Endothelial cell of umbilical vein (primary cell): ENCODE data around the gene UPF2. TPM values are rescaled to one million over a fixed set of nuclear protein-coding genes. Genes with fewer than 3 reads are reported as not detected.

Source experiments
- BruUV-seq: library from RNA; stranded (reverse); fragments of 400-500 nt; replicated peaks from 2 replicates; lab custom pipeline; 2021; lab: Mats Ljungman, UMichigan
- CTCF ChIA-PET: fragments of 300-600, 350-600 bp; sonication (Branson Sonifier 250); formaldehyde crosslinking; loops from one replicate; lab custom pipeline; 2021; ENCODE audit warnings: antibody characterized with exemption, inconsistent platforms; lab: Charles Lee
- POLR2A ChIA-PET: fragments of 300-600, 350-600 bp; sonication (Branson Sonifier 250); formaldehyde crosslinking; loops from one replicate; lab custom pipeline; 2021; ENCODE audit warnings: antibody characterized with exemption, inconsistent platforms; lab: Charles Lee
- DNase-seq: peaks from one replicate; pipeline ENCODE4 v3.0.0-alpha.2; 2011; ENCODE audit warnings: low read depth, low spot score
- FAIRE-seq: peaks from 2 replicates; lab custom pipeline; 2011; peaks lifted over from hg19 to GRCh38; lab: Jason Lieb, UNC
- H2AFZ ChIP-seq: 2 replicates; pipeline ENCODE4 v1.6.0; 2012; ENCODE audit warnings: low read depth, low read length, control low read depth, inconsistent platforms
- H3K27ac ChIP-seq: 2 replicates; pipeline ENCODE4 v1.5.1; 2011; ENCODE audit warnings: low read depth, mild to moderate bottlenecking, control low read depth, low read length, moderate library complexity; ENCODE audit not compliant: insufficient read depth
- H3K27me3 ChIP-seq, 2 experiments: 2 replicates each; pipeline versions ENCODE4 v1.6.0 to v1.6.1; 2011; ENCODE audit warnings: low read length in 2 of 2, mixed read lengths in 1 of 2; ENCODE audit not compliant: control insufficient read depth in 2 of 2, insufficient read depth in 2 of 2
- H3K36me3 ChIP-seq, 2 experiments: 2 replicates in 1 of 2; 3 replicates in 1 of 2; pipeline ENCODE4 v1.5.1; 2011; ENCODE audit warnings: low read length in 2 of 2, mild to moderate bottlenecking in 1 of 2, moderate library complexity in 1 of 2; ENCODE audit not compliant: control insufficient read depth in 2 of 2, insufficient read depth in 2 of 2; ENCODE audit errors: extremely low read depth in 1 of 2
- H3K4me1 ChIP-seq: 3 replicates; pipeline ENCODE4 v1.5.1; 2011; ENCODE audit warnings: mild to moderate bottlenecking, low read length; ENCODE audit not compliant: control insufficient read depth, insufficient read depth; ENCODE audit errors: extremely low read depth
- H3K4me2 ChIP-seq: 2 replicates; pipeline ENCODE4 v1.6.1; 2011; ENCODE audit warnings: low read length, control low read depth, mixed read lengths; ENCODE audit not compliant: insufficient read depth
- H3K4me3 ChIP-seq, 3 experiments: fragments of 200-600 bp in 1 of 3; sonication (generic), shearing (Covaris generic) in 1 of 3; replicated peaks in 1 of 3; 2 replicates each; pipeline ENCODE4 v1.5.1; 2011 to 2016; ENCODE audit warnings: control low read depth in 3 of 3, low read length in 3 of 3, mild to moderate bottlenecking in 2 of 3, inconsistent platforms in 1 of 3, low read depth in 1 of 3, moderate library complexity in 1 of 3; ENCODE audit not compliant: insufficient read depth in 1 of 3
- H3K79me2 ChIP-seq: 2 replicates; pipeline ENCODE4 v1.6.0; 2012; ENCODE audit warnings: low read length, inconsistent platforms; ENCODE audit not compliant: control insufficient read depth, insufficient read depth
- H3K9ac ChIP-seq: replicated peaks from 2 replicates; pipeline ENCODE3; 2011; ENCODE audit warnings: low read length, control low read depth; ENCODE audit not compliant: insufficient read depth; ENCODE audit errors: extremely low read depth
- H3K9me1 ChIP-seq: replicated peaks from 3 replicates; pipeline ENCODE4 v1.6.0; 2011; ENCODE audit warnings: mild to moderate bottlenecking, low read length; ENCODE audit not compliant: control insufficient read depth, insufficient read depth; ENCODE audit errors: extremely low read depth
- H3K9me3 ChIP-seq: replicated peaks from 2 replicates; pipeline ENCODE4 v1.5.1; 2012; ENCODE audit warnings: low read length, inconsistent platforms; ENCODE audit not compliant: control insufficient read depth, insufficient read depth
- H4K20me1 ChIP-seq: replicated peaks from 2 replicates; pipeline ENCODE3; 2011; ENCODE audit warnings: mild to moderate bottlenecking, low read length; ENCODE audit not compliant: control insufficient read depth, insufficient read depth; ENCODE audit errors: extremely low read depth
- CTCF ChIP-seq, 2 donors: IDR thresholded peaks; 1 replicate in 1 of 2; 2 replicates in 1 of 2; pipeline ENCODE4 v1.5.1; 2011; ENCODE audit warnings: low read length in 2 of 2, mild to moderate bottlenecking in 2 of 2, moderate library complexity in 2 of 2, control low read depth in 1 of 2, inconsistent platforms in 1 of 2, low read depth in 1 of 2; ENCODE audit not compliant: insufficient read depth in 1 of 2; ENCODE audit errors: extremely low read depth in 1 of 2
- EZH2 ChIP-seq: IDR thresholded peaks from 2 replicates; pipeline ENCODE4 v1.6.1; 2012; ENCODE audit warnings: borderline replicate concordance, low read depth, mild to moderate bottlenecking, moderate library complexity, low read length, inconsistent platforms; ENCODE audit not compliant: severe bottlenecking
- FOS ChIP-seq: IDR thresholded peaks from 2 replicates; pipeline ENCODE4 v1.6.1; 2011; ENCODE audit warnings: mild to moderate bottlenecking, low read length, moderate library complexity, borderline replicate concordance; ENCODE audit not compliant: insufficient read depth
- GATA2 ChIP-seq: IDR thresholded peaks from 2 replicates; pipeline ENCODE4 v1.7.0; 2011; ENCODE audit warnings: low read depth, mild to moderate bottlenecking, moderate library complexity, mixed read lengths, low read length; ENCODE audit not compliant: insufficient read length, insufficient read depth
- JUN ChIP-seq: IDR thresholded peaks from 2 replicates; pipeline ENCODE4 v1.6.1; 2011; ENCODE audit warnings: borderline replicate concordance, low read depth; ENCODE audit not compliant: insufficient read length, insufficient read depth
- MAX ChIP-seq: IDR thresholded peaks from 2 replicates; pipeline ENCODE4 v1.6.1; 2011; ENCODE audit not compliant: insufficient read depth, insufficient read length
- MYC ChIP-seq: IDR thresholded peaks from one replicate; pipeline ENCODE4 v1.6.1; 2011; ENCODE audit warnings: mild to moderate bottlenecking, low read depth, low read length
- POLR2A ChIP-seq: IDR thresholded peaks from 2 replicates; pipeline ENCODE4 v1.6.1; 2012; ENCODE audit warnings: low read depth, mild to moderate bottlenecking, control low read depth, low read length
- POLR2AphosphoS5 ChIP-seq: IDR thresholded peaks from 2 replicates; pipeline ENCODE4 v1.6.1; 2012; ENCODE audit warnings: low read depth, mild to moderate bottlenecking, control low read depth, low read length, moderate library complexity; ENCODE audit not compliant: insufficient read depth
- dilution Hi-C: fragments of 300-500 bp; cut with MboI; formaldehyde crosslinking; loops from one replicate; pipeline ENCODE4 v1.15.0; 2019; ENCODE audit warnings: low sequenced_read_pairs; ENCODE audit not compliant: extremely low pct_ligation_motif_present
- intact Hi-C: fragments of 100-400 bp; cut with micrococcal nuclease; formaldehyde crosslinking; loops from one replicate; pipeline ENCODE4 v1.10.0; 2022
- polyA plus RNA-seq, 4 experiments: library from polyadenylated mRNA; depleted of rRNA in 3 of 4; stranded (reverse) in 3 of 4; unstranded in 1 of 4; fragments of >200 nt; gene quantifications; 2 replicates each; pipeline versions ENCODE4 v1.2.1 to v1.2.3, GENCODE V29; 2011 to 2012; ENCODE audit warnings: missing spikeins in 1 of 4
- total RNA-seq: library from RNA; stranded (reverse); gene quantifications from 2 replicates; pipeline ENCODE4 v1.2.3, GENCODE V29; 2021

Gene UPF2
- total and polyA plus RNA-seq, 2 donors (not counting 3 experiments of a cell fraction or from before 2014, with no cell fraction given) = 4.8 to 27.7 TPM

- Histone ChIP-seq H2AFZ (no peak overlapping the region), H3K36me3 (no peaks in the 10 kb centered on the region), H3K9me1 (no peaks in the 10 kb centered on the region), H4K20me1 (no peaks in the 10 kb centered on the region), H3K79me2 (no peaks in the 10 kb centered on the region), H3K27ac (no peak overlapping the region), H3K4me2 (no peak overlapping the region), H3K27me3 (no peaks in the 10 kb centered on the region), H3K9me3 (no peaks in the 10 kb centered on the region), H3K9ac (no peak overlapping the region), H3K4me1 (peaks cover 14% of the 10 kb centered on the region), H3K4me3 (no peak overlapping the region)
- FAIRE-seq (no peak), DNase-seq (no peak)
- POLR2A ChIA-PET = no interaction called here
- CTCF ChIA-PET = interaction anchor here (1.4 kb wide), 1 partner anchor 15 kb away, joined by 6 read pairs; no protein-coding TSS in a partner anchor
- intact Hi-C loops (no loop called here), dilution Hi-C loops (no loop called here)
- TF ChIP-seq FOS (no peak), POLR2AphosphoS5 (no peak), CTCF (IDR thresholded peaks at IDR 0.05; ENCODE audit: extremely low read depth in 1 of 2, insufficient read depth in 1 of 2, low read depth in 1 of 2, low read length in 2 of 2) (no peak), POLR2A (no peak), EZH2 (no peak), JUN (no peak), MAX (no peak), GATA2 (no peak), MYC (no peak)
- no TSS peak for BruUV-seq
Measured at GRCh38 chr10:11876805-11877590, 165.6 kb downstream of the UPF2 start.
